Fibroblast of gingiva (primary cell): ENCODE data around the gene MAP7D3.
A peak's percentile ranks its signal among the peaks of the same experiment; 100 is the strongest.
"Not testable (repeated sequence)": the region's sequence is repeated elsewhere in the genome, so short reads cannot be mapped to it uniquely, and the experiment has no call there.

ENCODE experiments used
- DNase-seq: peaks from one replicate; pipeline ENCODE4 v3.0.0-alpha.2; 2011; ENCODE audit warnings: low read depth

Gene MAP7D3

DNA sequence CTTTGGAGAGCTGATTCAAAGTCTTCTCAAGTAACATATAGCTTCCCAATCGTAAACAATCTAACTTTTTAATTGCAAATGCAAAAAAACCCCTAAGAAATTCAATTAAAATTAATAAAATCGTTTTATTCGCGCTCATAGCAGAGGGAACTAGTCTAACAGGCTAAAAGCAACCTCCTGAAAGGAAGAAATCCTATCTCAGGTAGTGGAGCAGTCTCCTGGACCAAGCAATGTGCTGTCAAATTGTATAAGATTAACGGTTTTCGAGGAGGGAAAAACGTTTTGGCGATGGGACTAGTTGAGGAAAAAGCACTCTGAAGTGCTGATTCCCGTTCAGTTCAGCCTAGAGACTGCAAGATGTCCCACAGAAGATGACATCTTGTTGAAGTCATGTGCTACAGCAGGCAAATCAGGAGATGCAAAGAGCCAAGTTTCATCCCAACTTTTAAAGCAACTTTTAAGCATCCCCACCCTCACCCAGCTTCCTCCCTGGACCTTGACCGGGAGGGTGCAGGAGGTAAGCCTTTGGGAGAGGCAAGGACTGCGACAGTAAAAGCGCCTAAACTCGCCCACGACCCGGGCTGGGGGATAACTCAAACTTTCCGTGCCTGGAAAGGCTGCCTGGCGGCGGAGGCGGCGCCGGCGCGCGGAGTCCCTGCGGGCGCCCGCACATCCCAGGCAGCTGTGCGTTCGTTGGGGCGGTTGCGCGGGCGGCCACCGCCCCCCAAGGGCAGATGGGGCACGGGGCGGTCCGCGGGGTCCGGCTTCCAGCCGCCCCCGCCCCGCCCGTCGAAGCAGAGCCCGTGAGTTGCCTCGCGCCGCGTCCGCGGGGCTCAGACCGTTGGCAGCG, 784 bp downstream of the MAP7D3 start:
- peak; percentile 14 for DNase-seq

DNA sequence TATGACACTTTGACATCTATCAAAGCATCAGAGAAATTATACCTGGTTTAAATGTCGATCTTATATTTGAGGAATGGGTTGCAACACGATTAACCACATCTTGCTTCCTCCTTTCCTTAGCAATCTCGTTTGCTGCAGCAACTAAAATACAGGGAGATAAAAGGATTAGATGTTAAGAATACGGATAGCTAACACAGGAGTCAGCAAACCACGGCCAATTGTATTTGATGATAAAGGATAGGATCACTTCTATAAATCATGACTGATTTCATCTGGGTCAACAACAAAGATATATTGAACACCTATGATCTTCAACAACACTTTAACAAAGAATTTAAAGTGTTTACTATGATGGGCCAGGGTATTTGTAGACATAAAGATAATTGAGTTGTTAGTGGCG, 5.0 kb downstream of the MAP7D3 start:
- DNase-seq = no peak

GRCh38 chrX:136237849-136238248, 13.4 kb downstream of the MAP7D3 start:
- DNase-seq = not testable (repeated sequence)

DNA sequence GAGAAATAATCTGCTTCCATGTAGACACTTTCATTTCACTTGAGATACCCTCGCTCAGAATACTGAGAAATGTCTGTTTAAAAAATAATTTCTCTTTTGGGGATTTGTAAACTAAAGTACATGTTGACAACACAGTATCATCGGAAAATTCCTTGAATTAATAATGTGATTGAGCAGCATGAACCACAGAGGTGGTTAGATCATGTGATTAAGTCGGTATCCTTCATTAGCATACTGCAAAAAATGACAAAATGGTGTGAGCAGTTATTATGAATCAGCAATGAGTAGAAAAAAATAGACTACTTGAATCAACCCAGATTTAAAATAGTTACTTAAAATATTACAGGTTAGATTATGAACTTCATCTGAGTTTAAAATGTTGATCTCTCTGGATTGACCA, 14.1 kb downstream of the MAP7D3 start:
- no peak for DNase-seq

DNA sequence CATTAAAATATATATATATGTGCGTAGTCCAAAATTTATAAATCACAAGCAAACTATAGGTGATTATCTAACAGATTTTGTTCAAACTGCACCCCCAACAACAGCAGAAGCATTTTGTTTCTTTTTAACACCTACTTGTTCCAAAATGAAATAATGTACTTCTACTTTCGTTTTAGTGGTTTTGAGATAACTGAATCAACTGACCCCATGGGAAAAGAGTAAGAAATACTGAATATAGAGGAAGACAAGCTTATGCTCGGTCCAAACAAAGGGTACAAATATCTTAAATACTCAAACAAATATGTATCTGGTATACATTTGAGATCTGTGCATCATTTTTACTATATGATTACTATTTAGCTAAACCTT, 22.4 kb downstream of the MAP7D3 start:
- no peak for DNase-seq

DNA sequence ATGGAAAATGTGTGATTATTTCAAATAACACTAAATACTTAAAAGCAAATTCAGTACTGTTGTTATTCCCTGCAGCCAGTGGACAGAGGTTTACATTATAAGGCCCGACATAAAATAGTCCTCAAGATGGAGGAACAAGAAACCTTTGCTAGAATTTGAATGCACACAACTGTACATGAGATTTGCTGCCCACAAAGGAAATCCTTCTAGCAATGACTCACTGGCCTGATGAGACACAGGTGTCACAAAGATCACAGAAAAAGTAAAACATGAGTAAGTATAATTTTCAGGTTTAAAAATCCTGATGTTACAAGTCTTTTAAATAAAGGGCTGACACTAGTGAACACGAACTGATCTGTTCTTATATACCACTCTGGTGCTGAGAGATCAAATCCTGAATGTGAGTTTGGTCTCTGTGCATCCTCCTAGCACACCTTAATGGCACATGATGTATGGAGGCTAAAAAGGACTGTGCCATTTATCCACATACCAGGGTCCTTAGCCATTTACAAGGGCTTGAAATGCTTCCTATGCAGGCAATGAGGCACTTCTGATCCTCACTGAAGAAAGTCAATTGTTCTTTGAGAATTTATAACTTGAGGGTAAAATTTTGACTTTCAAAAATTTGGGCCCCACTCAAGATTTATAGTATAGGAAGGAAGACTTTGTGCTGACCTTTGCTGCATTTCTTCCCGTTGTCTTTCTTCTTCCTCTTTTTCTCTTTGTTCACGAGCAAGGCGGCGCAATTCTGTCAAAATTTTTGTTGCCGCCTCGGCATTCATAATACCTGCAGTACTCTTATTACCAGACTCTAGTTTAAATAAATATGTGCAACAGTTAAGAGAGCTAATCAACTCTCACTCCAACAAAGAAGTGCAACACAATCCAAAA, 23.0 kb downstream of the MAP7D3 start:
- no peak for DNase-seq

DNA sequence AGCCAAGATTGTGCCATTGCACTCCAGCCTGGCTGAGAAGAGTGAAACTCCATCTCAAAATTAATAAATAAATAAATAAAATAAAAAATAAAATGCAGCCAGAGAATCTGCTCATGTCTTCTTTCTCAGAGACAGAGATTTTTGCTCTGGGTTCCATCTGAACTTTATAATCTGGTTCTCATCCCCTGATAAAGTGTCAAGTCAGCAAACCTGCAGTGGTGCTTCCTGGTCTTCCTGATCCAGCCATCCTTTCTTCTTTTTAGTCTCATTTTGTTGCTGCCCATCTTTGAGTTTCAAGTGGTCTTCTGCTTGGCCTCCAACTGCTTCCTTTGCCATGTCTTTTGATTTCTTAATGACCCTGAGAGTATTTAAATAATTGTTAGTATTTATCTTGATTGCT, 24.1 kb downstream of the MAP7D3 start:
- no peak for DNase-seq

DNA sequence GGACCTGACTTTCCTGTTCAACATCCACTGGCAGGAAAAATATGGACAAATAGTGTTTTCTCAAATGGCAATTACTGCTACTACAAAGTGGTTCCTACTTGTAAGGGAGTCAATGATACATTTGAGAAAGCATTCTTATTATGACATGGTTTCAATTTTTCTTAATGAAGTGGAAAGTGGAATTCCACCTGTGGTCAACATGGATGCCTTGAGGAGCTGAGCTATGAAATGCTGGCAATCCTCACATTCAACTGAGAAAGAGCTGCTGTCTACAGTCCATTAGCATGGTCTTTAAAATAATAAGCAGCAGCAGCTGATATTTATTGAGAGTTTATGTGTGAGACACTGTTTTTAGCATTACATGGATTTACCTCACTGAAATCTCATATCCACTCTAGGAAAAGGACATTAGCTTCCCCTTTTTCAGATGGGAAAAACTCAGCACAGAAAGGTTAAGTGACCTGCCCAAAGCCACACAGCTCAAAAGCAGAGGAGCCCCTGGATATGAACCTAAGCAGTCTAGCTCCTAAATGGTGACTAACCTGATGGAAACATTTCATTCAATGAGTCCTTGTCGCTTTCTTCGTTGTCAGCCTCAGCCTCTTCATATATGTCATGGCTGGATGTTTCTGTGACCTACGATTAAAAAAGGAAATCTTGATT, 29.2 kb downstream of the MAP7D3 start:
- no peak for DNase-seq

DNA sequence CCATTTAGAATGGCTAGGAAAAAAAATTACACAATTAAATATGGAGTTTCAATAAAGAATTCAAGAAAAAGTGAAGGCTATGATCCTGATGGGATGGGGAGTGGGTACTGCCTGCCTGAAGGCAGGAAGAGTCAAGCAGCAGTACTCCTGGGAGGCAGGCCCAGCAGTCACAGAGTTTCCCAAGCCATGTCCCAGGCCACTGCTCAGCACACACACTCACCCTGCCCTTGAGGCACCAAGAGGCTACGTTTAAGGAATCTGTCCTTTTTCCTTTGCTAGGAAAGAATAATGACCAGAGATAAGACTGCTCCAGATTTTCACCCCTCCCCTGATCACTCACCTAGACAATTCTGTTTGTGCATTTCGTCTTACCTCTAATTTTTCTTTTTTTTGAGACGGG, 30.2 kb downstream of the MAP7D3 start:
- DNase-seq = no peak

GRCh38 chrX:136220540-136220939, 30.7 kb downstream of the MAP7D3 start:
- DNase-seq = no peak

GRCh38 chrX:136219893-136220292, 31.3 kb downstream of the MAP7D3 start:
- DNase-seq = no peak

DNA sequence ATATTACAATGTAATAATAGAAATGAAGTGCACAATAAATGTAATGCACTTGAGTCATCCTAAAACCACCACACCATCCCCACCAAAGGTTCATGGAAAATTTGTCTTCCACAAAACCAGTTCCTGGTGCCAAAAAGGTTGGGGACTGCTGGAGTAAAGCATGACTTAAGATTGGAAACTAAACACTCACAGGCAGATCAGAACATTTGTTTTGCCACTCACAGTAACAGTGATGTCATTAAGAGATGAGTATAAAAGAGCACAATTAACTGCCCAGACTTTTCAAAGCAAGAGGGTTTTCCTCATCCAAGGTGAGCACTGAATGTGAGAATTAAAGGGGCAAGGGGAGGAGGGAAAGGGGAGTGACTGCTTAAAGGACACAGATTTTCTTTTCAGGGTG, 35.6 kb downstream of the MAP7D3 start:
- peak; percentile 58 for DNase-seq

DNA sequence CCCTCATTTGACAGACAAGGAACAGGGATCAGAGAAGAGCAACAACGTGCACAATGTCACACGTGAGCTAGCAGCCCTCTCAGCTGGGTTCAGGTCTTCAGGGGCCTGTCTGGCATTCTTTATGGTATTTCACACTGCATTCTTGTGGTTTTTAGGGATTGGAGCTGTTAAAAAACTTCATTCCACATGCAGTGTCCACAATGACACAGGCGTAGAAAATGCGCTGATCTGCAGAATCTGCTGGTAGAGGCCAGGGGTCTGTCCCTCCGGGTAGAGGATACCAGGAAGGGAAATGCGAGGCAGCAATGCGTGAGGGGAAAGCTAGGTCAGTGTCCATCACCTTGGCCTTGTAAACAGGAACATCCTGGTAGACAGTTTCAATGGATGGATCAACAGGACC, 36.6 kb downstream of the MAP7D3 start:
- peak; percentile 83 for DNase-seq

- DNase-seq = no peak
Measured at GRCh38 chrX:136212557-136213111, 38.6 kb downstream of the MAP7D3 start.

GRCh38 chrX:136211766-136212556, 39.2 kb downstream of the MAP7D3 start:
- DNase-seq = no peak

GRCh38 chrX:136210806-136211205, 40.4 kb downstream of the MAP7D3 start:
- DNase-seq = peak; percentile 44

- DNase-seq = no peak
Measured at GRCh38 chrX:136210243-136210642, 41.0 kb downstream of the MAP7D3 start.

DNA sequence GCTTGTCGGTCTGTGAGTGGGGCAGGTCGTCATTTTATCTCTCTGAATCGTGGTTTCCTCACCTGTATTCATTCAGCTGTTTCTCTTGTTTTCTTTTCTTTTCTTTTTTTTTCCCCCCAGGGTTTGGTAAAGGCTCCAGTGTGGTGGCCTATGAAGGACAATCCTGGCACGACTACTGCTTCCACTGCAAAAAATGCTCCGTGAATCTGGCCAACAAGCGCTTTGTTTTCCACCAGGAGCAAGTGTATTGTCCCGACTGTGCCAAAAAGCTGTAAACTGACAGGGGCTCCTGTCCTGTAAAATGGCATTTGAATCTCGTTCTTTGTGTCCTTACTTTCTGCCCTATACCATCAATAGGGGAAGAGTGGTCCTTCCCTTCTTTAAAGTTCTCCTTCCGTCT, 41.4 kb downstream of the MAP7D3 start:
- no peak for DNase-seq

GRCh38 chrX:136209016-136209738, 42.0 kb downstream of the MAP7D3 start:
- peak; percentile 71 for DNase-seq

- no peak for DNase-seq
Measured at GRCh38 chrX:136207546-136207945, 43.7 kb downstream of the MAP7D3 start.

GRCh38 chrX:136206916-136207315, 44.3 kb downstream of the MAP7D3 start:
- no peak for DNase-seq
